ENCODE data around the gene SCMH1. TPM values are rescaled to one million over a fixed set of nuclear protein-coding genes. Genes with fewer than 3 reads are reported as not detected.

SCMH1 gene
- total RNA-seq, 6 experiments from 2014 or later: 16.9 to 24.4 (median 21.7) TPM

DNA sequence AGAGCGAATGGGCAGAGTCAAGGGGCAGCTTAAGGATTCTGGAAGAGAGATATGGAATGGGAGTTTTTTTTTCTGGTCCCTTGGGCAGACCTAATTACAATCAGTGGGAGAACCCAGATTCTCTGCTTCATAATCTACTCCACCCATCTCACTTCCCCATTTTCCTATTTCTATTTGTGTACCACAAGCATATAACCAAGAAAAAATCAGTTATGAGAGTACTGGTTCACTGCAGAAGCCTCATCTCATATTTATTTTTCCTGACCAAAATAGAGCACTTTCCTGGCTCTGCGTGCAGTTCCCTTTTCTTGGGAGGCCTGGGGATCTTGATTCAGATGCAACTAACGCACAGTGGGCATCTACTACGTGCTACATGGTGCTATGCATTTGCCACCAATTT lies 138.3 kb downstream of the SCMH1 start:
- no peak overlapping the region for H3K4me3 Mint-ChIP-seq
- peaks cover 32% of the 10 kb centered on the region for H3K4me1 Mint-ChIP-seq (ENCODE audit: low read depth)
- no peak for DNase-seq
- peaks cover 4% of the 10 kb centered on the region; the same call in 1 of the 2 replicates for H3K36me3 Mint-ChIP-seq (ENCODE audit: low read depth)
- H3K9me3 Mint-ChIP-seq: no peaks in the 10 kb centered on the region
- H3K27me3 Mint-ChIP-seq (ENCODE audit: insufficient read depth): no peaks in the 10 kb centered on the region; the same call in 1 of the 2 replicates
- H3K27ac Mint-ChIP-seq: no peak overlapping the region
- TF ChIP-seq, protein P1, sequence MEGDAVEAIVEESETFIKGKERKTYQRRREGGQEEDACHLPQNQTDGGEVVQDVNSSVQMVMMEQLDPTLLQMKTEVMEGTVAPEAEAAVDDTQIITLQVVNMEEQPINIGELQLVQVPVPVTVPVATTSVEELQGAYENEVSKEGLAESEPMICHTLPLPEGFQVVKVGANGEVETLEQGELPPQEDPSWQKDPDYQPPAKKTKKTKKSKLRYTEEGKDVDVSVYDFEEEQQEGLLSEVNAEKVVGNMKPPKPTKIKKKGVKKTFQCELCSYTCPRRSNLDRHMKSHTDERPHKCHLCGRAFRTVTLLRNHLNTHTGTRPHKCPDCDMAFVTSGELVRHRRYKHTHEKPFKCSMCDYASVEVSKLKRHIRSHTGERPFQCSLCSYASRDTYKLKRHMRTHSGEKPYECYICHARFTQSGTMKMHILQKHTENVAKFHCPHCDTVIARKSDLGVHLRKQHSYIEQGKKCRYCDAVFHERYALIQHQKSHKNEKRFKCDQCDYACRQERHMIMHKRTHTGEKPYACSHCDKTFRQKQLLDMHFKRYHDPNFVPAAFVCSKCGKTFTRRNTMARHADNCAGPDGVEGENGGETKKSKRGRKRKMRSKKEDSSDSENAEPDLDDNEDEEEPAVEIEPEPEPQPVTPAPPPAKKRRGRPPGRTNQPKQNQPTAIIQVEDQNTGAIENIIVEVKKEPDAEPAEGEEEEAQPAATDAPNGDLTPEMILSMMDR (IDR thresholded peaks at IDR 0.05): no peak

- Mint-ChIP-seq H3K9me3 (no peaks in the 10 kb centered on the region), H3K27me3 (ENCODE audit: insufficient read depth) (no peaks in the 10 kb centered on the region; the same call in 1 of the 2 replicates), H3K4me1 (ENCODE audit: low read depth) (peaks cover 25% of the 10 kb centered on the region), H3K36me3 (ENCODE audit: low read depth) (peaks cover 4% of the 10 kb centered on the region; the same call in 1 of the 2 replicates), H3K27ac (peak overlapping the region; percentile 36), H3K4me3 (no peak overlapping the region)
- DNase-seq: no peak
- TF ChIP-seq, protein P1 (IDR thresholded peaks at IDR 0.05): no peak
Measured at GRCh38 chr1:41102653-41103052, 139.5 kb downstream of the SCMH1 start.

- Mint-ChIP-seq H3K4me3 (no peak overlapping the region), H3K36me3 (ENCODE audit: low read depth) (peaks cover 4% of the 10 kb centered on the region; the same call in 1 of the 2 replicates), H3K9me3 (no peaks in the 10 kb centered on the region), H3K4me1 (ENCODE audit: low read depth) (peaks cover 25% of the 10 kb centered on the region), H3K27ac (peak overlapping the region; percentile 36), H3K27me3 (ENCODE audit: insufficient read depth) (no peaks in the 10 kb centered on the region; the same call in 1 of the 2 replicates)
- peak; percentile 93 for DNase-seq
- TF ChIP-seq, protein P1 (IDR thresholded peaks at IDR 0.05): no peak
Measured at GRCh38 chr1:41101950-41102607, 140.0 kb downstream of the SCMH1 start.

- no peak overlapping the region for H3K27ac Mint-ChIP-seq
- TF ChIP-seq, protein P1 (IDR thresholded peaks at IDR 0.05): no peak
Measured at GRCh38 chr1:41101076-41101475, 141.0 kb downstream of the SCMH1 start.

GRCh38 chr1:41100170-41100569 lies 141.9 kb downstream of the SCMH1 start:
- no peak overlapping the region for H3K27ac Mint-ChIP-seq
- no peaks in the 10 kb centered on the region for H3K27me3 Mint-ChIP-seq (ENCODE audit: insufficient read depth)
- H3K36me3 Mint-ChIP-seq (ENCODE audit: low read depth): no peaks in the 10 kb centered on the region; the same call in 1 of the 2 replicates
- peaks cover 25% of the 10 kb centered on the region for H3K4me1 Mint-ChIP-seq (ENCODE audit: low read depth)
- no peaks in the 10 kb centered on the region for H3K9me3 Mint-ChIP-seq
- no peak for DNase-seq
- TF ChIP-seq, protein P1 (IDR thresholded peaks at IDR 0.05): no peak
- H3K4me3 Mint-ChIP-seq: no peak overlapping the region

More at GRCh38 chr1:41101076-41101475, 141.0 kb downstream of the SCMH1 start:
- peaks cover 25% of the 10 kb centered on the region for H3K4me1 Mint-ChIP-seq (ENCODE audit: low read depth)
- H3K36me3 Mint-ChIP-seq (ENCODE audit: low read depth): no peaks in the 10 kb centered on the region; the same call in 1 of the 2 replicates
- no peak overlapping the region; the same call in 1 of the 2 replicates for H3K4me3 Mint-ChIP-seq
- H3K9me3 Mint-ChIP-seq: no peaks in the 10 kb centered on the region
- no peaks in the 10 kb centered on the region for H3K27me3 Mint-ChIP-seq (ENCODE audit: insufficient read depth)
- no peak for DNase-seq

Data from HFFc6 (cell line).